NCI-H226 (cell line): ENCODE results near the gene ERC1.
A peak's percentile ranks its signal among the peaks of the same experiment; 100 is the strongest.

Experiments
- DNase-seq: peaks from one replicate; pipeline ENCODE4 v3.0.0-alpha.2; 2015

ERC1 gene

GRCh38 chr12:1500095-1500801 is 509.2 kb downstream of the ERC1 start:
- no peak for DNase-seq

GRCh38 chr12:1501001-1501400 is 510.0 kb downstream of the ERC1 start:
- no peak for DNase-seq

GRCh38 chr12:1501695-1502378 is 510.8 kb downstream of the ERC1 start:
- no peak for DNase-seq

GRCh38 chr12:1502379-1502720 is 511.3 kb downstream of the ERC1 start:
- DNase-seq = no peak

DNA sequence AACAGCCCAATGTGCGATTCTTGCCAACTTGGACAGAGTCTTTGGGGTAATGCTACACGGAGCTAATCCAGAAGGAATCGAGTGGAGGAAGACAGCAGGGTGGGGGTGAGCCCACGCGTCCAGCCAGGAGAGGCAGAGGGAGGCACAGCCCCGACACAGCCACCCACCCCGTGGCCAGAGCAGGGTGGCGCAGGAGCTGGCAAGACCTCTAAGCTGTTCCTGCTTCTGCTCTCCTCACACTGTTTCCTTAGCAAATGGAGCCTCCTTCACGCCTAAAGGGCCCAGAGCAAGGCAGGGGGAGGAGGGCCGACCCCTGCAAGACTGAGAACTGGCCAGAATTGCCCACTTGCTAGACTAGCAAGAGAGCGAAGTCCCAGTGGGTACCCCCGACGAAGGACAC is 511.8 kb downstream of the ERC1 start:
- no peak for DNase-seq

DNA sequence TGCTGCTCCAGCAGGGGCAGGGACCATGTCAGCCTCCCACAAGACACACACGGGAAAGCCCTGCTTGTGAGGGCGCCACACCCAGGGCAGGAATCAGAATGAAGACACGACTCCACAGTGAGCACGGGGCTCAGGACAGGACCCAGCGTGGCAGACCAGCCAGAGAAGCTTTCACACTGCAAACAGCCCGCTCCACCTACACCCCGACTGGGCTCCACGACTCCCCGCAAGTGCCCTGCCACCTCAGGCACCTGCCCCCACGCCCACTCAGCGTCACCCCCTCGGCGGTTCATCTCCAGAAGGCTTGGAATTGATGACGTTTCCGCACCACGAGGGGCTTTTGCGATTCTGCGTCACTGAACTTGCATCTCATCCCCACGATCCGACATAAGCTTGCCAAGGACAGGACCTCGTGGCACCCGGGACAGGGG is 512.3 kb downstream of the ERC1 start:
- DNase-seq = no peak

DNA sequence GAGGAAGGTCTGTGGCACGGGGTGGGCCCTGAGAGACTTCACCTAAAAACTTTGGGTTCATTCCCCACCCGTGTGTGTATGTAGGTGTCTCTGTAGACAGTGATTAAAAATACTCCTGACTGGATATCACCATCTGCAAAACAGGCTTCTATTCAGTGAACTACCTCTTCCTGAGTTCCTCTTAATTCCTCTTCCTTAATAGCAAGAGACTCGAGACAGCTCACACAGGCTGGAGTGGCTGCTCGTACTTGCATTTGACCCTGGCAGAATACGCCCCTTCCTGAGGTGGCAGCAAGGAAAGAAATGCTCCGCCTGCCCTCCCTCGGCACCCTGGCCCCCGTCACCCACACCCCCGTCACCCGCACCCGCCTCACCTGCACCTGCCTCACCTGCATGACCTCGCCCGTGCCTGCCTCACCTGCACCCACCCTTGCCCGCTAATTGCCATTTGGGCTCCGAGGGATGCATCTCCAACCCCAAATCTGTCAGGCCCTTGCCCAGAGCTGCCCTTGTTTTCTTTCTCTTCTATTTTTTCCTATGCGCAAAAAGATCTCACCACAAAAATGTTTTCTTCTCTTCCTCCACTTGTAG is 513.4 kb downstream of the ERC1 start:
- DNase-seq = no peak

- DNase-seq = no peak
These were observed 513.9 kb downstream of the ERC1 start for GRCh38 chr12:1504895-1505311.

DNA sequence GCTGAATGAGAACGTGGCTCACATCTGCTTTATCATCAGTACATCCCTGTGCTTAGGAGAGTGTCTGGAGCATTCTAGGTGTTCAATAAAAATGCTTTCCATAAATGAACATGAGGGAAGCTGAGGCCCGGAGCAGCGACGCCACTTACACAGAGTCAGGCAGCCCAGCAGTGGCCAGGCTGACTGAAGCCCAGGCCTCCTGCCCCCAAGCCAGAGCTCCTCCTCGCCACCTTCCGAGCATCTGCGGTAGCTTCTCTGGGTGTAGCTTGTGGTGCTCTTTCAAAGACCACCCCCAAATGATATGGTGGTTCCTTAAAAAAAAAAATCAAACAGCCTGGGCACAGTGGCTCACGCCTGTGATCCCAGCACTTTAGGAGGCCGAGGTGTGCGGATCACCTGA is 514.6 kb downstream of the ERC1 start:
- no peak for DNase-seq

GRCh38 chr12:1507308-1507707 is 516.3 kb downstream of the ERC1 start:
- no peak for DNase-seq

DNA sequence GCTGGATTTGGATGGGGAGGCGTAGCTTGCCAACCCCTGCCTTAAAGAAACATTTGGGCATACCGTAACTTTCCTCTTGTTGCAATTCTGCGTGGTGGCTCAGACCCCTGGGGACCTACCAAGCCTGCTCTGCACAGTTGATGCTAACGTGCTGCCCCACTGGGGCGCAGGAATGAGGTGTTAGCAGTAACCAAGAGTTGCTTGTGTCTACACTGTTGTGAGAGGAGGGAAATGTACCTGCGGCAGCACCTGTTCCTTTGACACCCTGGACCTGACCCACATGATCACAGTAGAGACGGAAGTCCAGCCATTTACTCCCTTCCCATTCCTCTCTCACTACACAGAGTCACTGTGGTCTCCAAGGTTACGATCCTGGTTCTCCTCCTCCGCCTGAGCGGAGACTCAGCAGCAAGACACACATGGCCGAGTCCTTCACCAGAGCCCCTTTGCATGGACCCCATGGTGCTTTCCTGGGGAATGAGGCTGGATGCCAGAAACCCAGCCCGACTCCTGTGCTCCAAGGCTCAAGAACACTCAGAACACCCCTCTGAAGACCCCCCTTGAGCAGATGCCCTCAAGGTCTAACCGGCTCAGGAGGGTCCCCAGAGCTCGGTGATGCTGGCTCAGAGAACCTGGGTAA is 518.5 kb downstream of the ERC1 start:
- no peak for DNase-seq

DNA sequence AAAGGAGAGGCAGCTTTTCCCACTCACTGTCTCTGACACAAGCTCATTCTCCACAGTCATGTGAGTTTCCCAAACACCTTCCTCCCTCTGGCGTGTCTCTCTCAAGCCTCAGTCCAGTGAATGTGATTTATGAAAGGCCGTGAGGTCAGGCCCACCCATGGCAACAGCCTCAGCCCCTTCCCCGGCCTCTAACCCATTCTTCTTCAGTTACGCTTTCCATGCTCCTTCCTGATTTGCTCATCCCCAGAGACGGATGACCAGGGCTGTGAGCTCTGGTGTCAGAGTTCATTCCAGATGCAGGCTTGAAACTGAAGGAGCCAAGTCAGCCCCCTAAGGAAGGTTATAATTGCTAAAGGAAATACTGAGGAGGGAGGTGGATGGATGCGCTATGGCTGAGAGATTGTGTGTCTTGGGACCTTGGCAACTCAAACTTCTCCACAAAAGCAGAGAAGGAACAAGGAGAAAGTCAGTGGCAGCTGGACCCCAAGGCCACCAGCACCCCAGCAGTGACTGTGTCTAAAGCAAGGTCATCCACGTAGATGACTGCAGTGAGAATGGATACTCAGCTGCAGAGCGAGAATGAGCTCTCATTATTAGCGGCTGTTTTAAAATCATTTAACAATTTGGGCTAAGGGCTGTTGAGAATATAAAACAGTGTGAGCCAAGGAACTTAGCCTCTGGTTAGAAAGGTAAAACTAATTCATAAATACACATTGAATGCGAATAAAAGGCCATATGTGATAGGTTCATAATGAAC is 519.2 kb downstream of the ERC1 start:
- no peak for DNase-seq

DNA sequence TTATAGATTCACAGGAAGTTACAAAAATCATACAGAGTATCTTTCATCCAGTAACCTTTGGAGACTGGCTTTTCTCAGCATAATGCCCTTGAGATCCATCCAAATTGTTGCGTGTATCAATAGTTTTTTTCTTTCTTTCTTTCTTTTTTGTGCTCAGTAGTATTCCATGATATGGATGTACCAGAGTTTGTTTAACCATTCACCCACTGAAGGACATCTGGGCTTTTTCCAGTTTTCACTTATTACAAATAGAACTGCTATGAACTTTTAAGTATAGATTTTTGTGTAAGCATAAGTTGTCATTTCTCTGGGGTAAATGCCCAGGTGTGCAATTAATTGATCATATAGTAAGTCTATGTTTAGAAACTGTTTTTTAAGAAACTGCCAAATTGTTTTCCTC is 524.0 kb downstream of the ERC1 start:
- DNase-seq = no peak

- DNase-seq = no peak
These were observed 524.4 kb downstream of the ERC1 start for GRCh38 chr12:1515428-1515827.

DNA sequence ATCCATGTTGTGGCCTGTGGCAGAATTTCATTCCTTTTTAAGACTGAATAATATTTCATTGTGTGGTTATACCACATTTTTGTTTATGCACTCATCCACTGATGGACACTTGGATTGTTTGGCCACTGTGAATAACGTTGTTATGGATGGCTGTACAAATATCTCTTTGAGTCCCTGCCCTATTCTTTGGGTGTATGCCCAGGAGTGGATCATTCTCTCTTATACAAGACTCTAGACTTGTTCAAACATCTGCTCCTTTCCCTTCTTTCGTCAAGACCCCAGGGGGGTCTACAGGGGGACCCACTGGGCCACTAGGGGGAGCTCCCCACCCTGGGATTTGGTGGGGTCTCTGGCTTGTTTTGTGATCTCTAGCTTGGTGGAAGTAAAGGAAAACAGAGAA is 526.0 kb downstream of the ERC1 start:
- DNase-seq = peak; percentile 72

DNA sequence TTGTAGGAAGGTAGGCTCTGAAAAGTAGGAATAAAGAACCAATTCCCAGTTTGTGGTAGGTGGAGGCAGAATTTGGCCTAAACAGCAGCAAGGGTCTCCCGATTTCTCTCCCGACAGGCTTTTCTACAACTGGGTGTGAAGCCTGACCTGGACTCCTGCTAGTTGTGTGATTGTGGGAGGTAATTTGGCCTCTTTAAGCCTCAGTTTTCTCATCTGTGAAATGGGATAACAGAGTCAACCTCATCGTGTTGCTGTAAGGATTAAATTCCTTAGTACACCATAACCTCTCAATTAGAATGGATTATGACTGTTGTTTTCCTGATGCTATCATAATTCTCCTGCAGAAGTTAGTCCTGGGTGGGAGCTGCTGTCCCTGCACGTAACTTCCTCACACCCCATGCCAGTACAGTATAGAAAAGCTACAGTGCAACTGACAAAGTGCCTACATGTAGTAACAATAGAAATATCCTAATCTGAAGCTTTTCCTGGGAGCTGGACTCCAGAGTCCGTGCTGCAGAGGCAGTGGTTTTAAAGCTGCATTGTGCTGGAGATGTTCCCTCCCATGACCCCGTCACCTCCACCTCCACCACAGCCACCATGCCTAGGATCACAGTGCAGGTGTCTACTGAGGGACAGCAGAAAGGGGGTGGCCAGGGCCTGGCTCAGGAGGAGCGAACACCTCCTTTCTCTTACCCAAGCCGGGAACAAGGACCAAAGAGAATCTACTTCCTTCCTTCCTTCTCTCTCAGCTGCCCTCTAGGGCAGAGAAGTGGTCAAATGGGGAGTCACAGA is 526.9 kb downstream of the ERC1 start:
- no peak for DNase-seq

DNA sequence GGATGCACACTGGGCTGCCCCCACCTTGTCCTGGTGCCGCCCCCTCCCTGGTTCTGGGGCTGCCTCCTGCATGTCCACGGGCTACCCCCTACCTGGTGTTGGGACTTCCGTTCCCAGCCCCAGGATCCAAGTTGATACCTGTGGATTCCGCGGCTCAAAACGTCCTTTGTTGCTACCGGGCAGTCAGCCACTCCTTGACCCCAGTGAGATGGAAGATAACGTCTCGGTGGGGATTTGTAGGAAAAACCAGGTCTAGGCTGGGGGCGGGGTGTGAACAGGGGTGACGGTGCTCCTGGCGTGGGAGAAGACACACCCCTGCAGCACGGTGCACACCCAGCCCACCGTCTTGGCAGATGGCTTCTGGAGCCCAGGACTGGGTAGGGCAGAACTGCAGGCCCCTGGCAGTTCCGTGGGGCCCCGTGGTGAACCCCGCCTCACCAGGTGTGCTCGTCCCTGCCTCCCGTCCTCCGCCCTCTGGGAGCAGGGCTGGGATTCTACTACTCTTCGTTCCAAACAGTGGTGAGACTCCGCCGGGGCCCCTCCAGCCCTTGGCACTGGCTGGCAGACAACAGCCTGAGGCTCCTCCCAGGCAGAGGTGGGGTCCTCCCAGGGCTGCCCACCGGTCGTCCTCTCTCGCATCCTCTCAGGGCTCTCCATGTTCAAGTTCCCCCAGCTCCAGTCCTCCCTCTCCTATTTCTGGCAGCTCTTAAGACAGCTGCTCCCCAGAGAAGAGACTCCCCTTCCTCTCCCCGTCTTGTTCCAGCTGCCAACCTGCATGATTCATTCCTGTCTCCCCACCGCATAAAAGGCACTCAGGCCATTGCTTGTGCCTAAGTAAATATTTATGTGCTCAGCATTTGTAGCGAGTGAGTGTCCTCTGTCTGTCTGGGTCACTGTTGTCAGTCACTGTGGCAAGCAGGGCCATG is 527.8 kb downstream of the ERC1 start:
- DNase-seq = peak; percentile 77

DNA sequence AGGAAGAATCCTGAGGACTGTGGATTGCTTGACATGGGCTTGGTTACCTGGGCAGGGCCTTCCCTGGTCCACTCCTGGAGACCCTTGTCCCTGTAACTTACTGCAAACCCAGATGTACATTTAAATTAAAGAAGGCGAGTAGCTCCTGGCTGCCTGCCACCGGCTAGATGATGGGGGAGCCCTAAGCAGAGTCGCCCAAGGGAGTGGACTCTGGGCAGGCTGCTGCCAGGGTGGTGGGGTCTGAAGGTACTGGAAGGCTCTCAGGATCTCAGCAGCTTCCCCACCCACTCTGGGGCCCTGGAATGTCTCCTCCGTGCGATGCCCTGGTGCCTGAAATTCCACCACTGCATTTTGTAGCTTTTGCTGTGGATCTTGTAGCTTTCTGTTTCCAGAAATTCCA is 528.6 kb downstream of the ERC1 start:
- no peak for DNase-seq

- no peak for DNase-seq
These were observed 532.0 kb downstream of the ERC1 start for GRCh38 chr12:1523046-1523445.

DNA sequence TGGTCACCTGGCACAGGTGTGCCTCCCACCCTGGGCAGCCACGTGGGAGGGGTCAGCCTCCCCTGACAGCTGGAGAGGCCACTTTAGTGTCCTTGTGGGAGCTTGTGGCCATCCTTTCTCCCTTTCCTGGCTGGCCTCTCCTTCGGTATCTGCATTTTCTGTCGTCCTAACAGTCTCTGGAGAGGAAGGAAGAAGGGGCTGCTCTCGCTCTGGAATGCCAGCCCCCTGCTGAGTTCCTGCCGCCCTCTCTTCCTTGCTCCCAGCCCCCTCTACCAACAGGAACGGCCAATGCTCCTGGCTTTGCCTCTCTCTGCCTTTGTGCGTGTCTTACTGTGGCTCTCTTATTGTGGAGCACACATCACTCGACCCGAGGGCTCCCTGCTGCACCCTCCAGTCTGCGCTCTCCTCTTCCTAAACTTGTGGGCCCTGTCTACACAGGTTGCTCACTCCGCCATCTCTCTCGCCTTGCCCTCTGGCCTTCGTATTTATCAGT is 532.6 kb downstream of the ERC1 start:
- no peak for DNase-seq

GRCh38 chr12:1525858-1526257 is 534.8 kb downstream of the ERC1 start:
- DNase-seq = no peak
